Measurements from ENCODE around the gene PAF1. TPM values are rescaled to one million over a fixed set of nuclear protein-coding genes. Genes with fewer than 3 reads are reported as not detected.
A peak's percentile ranks its signal among the peaks of the same experiment; 100 is the strongest.

Gene PAF1
- total and polyA plus RNA-seq, 2 of the 13 experiments (the other 11 are each of a cell fraction or from before 2014, with no cell fraction given), result 30.2 to 31.1 TPM

DNA sequence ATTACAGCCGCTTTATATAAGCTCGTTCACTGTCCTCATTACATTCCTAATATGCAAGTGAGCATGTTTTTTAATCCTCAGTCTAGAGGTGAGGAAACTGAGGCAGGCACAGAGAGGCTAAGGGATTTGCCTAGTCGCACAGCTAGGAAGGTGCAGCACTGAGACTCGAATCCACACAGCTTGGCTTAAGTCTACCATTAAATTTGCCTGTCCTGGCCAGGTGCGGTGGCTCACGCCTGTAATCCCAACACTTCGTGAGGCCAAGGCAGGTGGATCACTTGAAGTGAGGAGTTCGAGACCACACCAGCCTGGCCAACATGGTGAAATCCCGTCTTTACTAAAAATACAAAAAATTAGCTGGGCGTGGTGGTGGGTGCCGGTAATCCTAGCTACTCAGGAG, 36.8 kb upstream of the PAF1 start:
- ChIA-PET CTCF (ENCODE audit: low intra/inter-chr PET ratio, low total read pairs) (no interaction called here), POLR2A (interaction anchor here (1.0 to 5.7 kb wide), 10 partner anchors 8 to 36 kb away, joined by 3 to 44 read pairs (median 18); partner anchors contain the start of genes MED29, PAF1, PLEKHG2 and RPS16)
- H3K4me3 ChIP-seq (replicated peaks in 1 of 3; ENCODE audit: insufficient read depth in 1 of 3, low read depth in 2 of 3, low read length in 3 of 3), result peak overlapping the region in 1 of 3 experiments; percentile 72; a peak in 1 of 6 replicates
- H3K79me2 ChIP-seq (ENCODE audit: insufficient read depth, low read length), result no peaks in the 10 kb centered on the region
- H3K9ac ChIP-seq (ENCODE audit: insufficient read depth, low read depth, low read length), result peak overlapping the region; percentile 70; the same call in 1 of the 2 replicates
- peaks cover 4 to 5% of the 10 kb centered on the region in 2 experiments; a peak in 3 of 5 replicates for H3K36me3 ChIP-seq (replicated peaks in 1 of 2; ENCODE audit: control insufficient read depth in 1 of 2, insufficient read depth in 2 of 2, low read length in 2 of 2)
- no peak for FAIRE-seq
- no peaks in the 10 kb centered on the region for H3K27me3 ChIP-seq (ENCODE audit: control insufficient read depth in 1 of 2, insufficient read depth in 2 of 2, low read length in 2 of 2)
- peaks cover 46% of the 10 kb centered on the region for H3K4me1 ChIP-seq (ENCODE audit: insufficient read depth, low read length)
- H4K20me1 ChIP-seq (ENCODE audit: insufficient read depth, low read length), result peaks cover 3% of the 10 kb centered on the region; the same call in 1 of the 2 replicates
- H3K9me3 ChIP-seq (ENCODE audit: low read length), result no peaks in the 10 kb centered on the region
- intact Hi-C loops (cut with micrococcal nuclease; ENCODE audit: unreplicated experiment) (no loop called here), in situ Hi-C loops (cut with HindIII; ENCODE audit: extremely low pct_ligation_motif_present, low pct_unique_long_range_greater_than_20kb) (no loop called here)
- DNase-seq (ENCODE audit: low spot score), result no peak
- 82% methylated on average over 11 of the region's 11 CpGs for WGBS (ENCODE audit: low lambda C conversion rate)
- TF ChIP-seq PLRG1 (conservative IDR thresholded peaks at IDR 0.05) (no peak), HES4 (CRISPR knock-in tag; IDR thresholded peaks at IDR 0.05; ENCODE audit: borderline replicate concordance) (0 out of 2 replicates have a peak, but pooled peaks have one; percentile 38), ZNF768 (CRISPR knock-in tag; IDR thresholded peaks at IDR 0.05) (peak; percentile 88), ZNF230 (CRISPR knock-in tag; IDR thresholded peaks at IDR 0.05) (0 out of 2 replicates have a peak, but pooled peaks have one; percentile 53), YEATS4 (CRISPR knock-in tag; IDR thresholded peaks at IDR 0.05; ENCODE audit: borderline replicate concordance) (no peak), TSC22D2 (CRISPR knock-in tag; IDR thresholded peaks at IDR 0.05; ENCODE audit: borderline replicate concordance) (0 out of 2 replicates have a peak, but pooled peaks have one; percentile 10), ATRX (CRISPR knock-in tag; IDR thresholded peaks at IDR 0.05; ENCODE audit: borderline replicate concordance) (no peak)
- TF ChIP-seq, protein P1, sequence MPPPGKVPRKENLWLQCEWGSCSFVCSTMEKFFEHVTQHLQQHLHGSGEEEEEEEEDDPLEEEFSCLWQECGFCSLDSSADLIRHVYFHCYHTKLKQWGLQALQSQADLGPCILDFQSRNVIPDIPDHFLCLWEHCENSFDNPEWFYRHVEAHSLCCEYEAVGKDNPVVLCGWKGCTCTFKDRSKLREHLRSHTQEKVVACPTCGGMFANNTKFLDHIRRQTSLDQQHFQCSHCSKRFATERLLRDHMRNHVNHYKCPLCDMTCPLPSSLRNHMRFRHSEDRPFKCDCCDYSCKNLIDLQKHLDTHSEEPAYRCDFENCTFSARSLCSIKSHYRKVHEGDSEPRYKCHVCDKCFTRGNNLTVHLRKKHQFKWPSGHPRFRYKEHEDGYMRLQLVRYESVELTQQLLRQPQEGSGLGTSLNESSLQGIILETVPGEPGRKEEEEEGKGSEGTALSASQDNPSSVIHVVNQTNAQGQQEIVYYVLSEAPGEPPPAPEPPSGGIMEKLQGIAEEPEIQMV (CRISPR knock-in tag; IDR thresholded peaks at IDR 0.05; ENCODE audit: low read depth), result 0 out of 2 replicates have a peak, but pooled peaks have one; percentile 29
- TF ChIP-seq, protein P2, sequence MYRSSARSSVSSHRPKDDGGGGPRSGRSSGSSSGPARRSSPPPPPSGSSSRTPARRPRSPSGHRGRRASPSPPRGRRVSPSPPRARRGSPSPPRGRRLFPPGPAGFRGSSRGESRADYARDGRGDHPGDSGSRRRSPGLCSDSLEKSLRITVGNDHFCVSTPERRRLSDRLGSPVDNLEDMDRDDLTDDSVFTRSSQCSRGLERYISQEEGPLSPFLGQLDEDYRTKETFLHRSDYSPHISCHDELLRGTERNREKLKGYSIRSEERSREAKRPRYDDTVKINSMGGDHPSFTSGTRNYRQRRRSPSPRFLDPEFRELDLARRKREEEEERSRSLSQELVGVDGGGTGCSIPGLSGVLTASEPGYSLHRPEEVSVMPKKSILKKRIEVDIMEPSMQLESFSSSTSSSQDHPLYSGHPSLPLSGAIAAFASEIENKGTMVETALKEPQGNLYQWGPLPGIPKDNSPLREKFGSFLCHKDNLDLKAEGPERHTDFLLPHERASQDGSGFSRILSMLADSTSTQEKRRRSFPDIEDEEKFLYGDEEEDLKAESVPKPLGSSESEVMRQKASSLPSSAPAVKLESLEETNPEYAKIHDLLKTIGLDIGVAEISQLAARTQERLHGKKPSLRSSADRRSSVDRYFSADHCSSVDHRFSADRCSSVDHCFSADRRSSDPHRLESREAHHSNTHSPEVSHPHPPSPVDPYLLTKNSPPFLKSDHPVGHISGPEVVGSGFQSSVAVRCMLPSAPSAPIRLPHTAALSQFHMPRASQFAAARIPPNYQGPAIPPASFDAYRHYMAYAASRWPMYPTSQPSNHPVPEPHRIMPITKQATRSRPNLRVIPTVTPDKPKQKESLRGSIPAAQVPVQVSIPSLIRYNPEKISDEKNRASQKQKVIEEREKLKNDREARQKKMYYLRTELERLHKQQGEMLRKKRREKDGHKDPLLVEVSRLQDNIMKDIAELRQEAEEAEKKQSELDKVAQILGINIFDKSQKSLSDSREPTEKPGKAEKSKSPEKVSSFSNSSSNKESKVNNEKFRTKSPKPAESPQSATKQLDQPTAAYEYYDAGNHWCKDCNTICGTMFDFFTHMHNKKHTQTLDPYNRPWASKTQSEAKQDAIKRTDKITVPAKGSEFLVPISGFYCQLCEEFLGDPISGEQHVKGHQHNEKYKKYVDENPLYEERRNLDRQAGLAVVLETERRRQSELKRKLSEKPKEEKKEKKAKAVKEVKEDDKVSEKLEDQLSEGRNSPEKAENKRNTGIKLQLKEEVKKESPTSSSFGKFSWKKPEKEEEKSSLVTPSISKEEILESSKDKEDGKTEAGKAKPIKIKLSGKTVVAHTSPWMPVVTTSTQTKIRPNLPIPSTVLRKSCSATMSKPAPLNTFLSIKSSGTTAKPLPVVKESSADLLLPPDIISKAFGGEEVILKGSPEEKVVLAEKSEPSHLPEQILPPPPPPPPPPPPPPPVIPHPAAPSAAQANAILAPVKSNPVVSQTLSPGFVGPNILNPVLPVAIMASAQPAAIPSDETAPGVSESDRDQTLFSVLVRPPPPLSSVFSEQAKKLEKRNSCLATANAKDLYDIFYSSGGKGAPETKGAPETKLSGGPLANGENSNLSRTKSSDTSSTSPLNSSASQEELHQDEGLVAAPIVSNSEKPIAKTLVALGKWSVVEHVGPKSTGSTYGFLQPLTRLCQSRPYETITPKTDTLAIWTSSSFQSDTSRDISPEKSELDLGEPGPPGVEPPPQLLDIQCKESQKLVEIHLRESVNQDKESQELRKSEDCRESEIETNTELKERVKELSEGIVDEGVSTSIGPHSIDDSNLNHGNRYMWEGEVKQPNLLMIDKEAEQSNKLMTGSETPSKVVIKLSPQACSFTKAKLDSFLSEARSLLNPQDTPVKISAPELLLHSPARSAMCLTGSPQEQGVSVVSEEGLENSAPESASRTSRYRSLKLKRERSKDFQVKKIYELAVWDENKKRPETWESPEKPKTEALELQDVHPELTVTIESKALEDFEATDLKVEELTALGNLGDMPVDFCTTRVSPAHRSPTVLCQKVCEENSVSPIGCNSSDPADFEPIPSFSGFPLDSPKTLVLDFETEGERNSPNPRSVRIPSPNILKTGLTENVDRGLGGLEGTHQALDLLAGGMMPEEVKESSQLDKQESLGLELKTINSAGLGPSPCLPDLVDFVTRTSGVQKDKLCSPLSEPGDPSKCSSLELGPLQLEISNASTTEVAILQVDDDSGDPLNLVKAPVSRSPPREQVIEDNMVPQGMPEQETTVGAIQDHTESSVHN (CRISPR knock-in tag; IDR thresholded peaks at IDR 0.05), result 0 out of 2 replicates have a peak, but pooled peaks have one; percentile 52
- TF ChIP-seq, protein P3, sequence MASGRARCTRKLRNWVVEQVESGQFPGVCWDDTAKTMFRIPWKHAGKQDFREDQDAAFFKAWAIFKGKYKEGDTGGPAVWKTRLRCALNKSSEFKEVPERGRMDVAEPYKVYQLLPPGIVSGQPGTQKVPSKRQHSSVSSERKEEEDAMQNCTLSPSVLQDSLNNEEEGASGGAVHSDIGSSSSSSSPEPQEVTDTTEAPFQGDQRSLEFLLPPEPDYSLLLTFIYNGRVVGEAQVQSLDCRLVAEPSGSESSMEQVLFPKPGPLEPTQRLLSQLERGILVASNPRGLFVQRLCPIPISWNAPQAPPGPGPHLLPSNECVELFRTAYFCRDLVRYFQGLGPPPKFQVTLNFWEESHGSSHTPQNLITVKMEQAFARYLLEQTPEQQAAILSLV (CRISPR knock-in tag; IDR thresholded peaks at IDR 0.05; ENCODE audit: borderline replicate concordance), result 0 out of 2 replicates have a peak, but pooled peaks have one; percentile 11
- TF ChIP-seq, protein P4, sequence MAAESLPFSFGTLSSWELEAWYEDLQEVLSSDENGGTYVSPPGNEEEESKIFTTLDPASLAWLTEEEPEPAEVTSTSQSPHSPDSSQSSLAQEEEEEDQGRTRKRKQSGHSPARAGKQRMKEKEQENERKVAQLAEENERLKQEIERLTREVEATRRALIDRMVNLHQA (CRISPR knock-in tag; IDR thresholded peaks at IDR 0.05), result no peak
- TF ChIP-seq, protein P5, sequence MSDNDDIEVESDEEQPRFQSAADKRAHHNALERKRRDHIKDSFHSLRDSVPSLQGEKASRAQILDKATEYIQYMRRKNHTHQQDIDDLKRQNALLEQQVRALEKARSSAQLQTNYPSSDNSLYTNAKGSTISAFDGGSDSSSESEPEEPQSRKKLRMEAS (IDR thresholded peaks at IDR 0.05), result 0 out of 2 replicates have a peak, but pooled peaks have one; percentile 20
- no TSS peak for BruUV-seq (replicated peaks)
- H3K27ac ChIP-seq (ENCODE audit: extremely low read length, insufficient read depth, low read length), result peak overlapping the region; percentile 62
- no peak overlapping the region for H2AFZ ChIP-seq (ENCODE audit: low read length)
- no peak for ATAC-seq
- H3K4me2 ChIP-seq (ENCODE audit: low read depth, low read length), result peak overlapping the region; percentile 99

Measured in HepG2 (cell line).